Esophagus muscularis mucosa (tissue), 4 donors: ENCODE measurements around the gene NDST4. TPM values are rescaled to one million over a fixed set of nuclear protein-coding genes. Genes with fewer than 3 reads are reported as not detected.

Experiments
- DNase-seq: peaks from one replicate; pipeline ENCODE4 v3.0.0-alpha.2; 2017; ENCODE audit errors: extremely low spot score
- H3K27ac ChIP-seq, 4 donors: fragments of 200-600 bp; sonication (generic); replicated peaks in 1 of 4; 1 replicate in 3 of 4; 2 replicates in 1 of 4; pipeline ENCODE4 v1.5.1; 2016 to 2019; ENCODE audit warnings: mild to moderate bottlenecking in 1 of 4
- H3K27me3 ChIP-seq, 4 donors: fragments of 200-600 bp; sonication (generic); one replicate each; pipeline versions ENCODE4 v1.5.1 to v1.6.0; 2016 to 2019
- H3K36me3 ChIP-seq, 4 donors: fragments of 200-600 bp; sonication (generic); one replicate each; pipeline ENCODE4 v1.5.1; 2016 to 2019
- H3K4me1 ChIP-seq, 4 donors: fragments of 200-600 bp; sonication (generic); one replicate each; pipeline ENCODE4 v1.5.1; 2016 to 2019
- H3K4me3 ChIP-seq, 4 donors: fragments of 200-600 bp; sonication (generic); 1 replicate in 2 of 4; 2 replicates in 2 of 4; pipeline ENCODE4 v1.5.1; 2016 to 2019; ENCODE audit warnings: mild to moderate bottlenecking in 4 of 4, moderate library complexity in 1 of 4
- H3K9me3 ChIP-seq, 4 donors: fragments of 200-600 bp; sonication (generic); 1 replicate in 3 of 4; 2 replicates in 1 of 4; pipeline ENCODE4 v1.5.1; 2016 to 2019
- CTCF ChIP-seq, 3 experiments: fragments of 200-600 bp in 2 of 3; fragments of 450-650 bp in 1 of 3; sonication (generic) in 2 of 3; IDR thresholded peaks; one replicate each; pipeline ENCODE4 v1.5.1; 2017 to 2019; ENCODE audit warnings: antibody characterized with exemption in 3 of 3, mild to moderate bottlenecking in 2 of 3, moderate library complexity in 1 of 3
- EP300 ChIP-seq: sonication (generic); formaldehyde crosslinking; IDR thresholded peaks from one replicate; pipeline ENCODE4 v1.6.1; 2017; ENCODE audit warnings: antibody characterized with exemption
- POLR2A ChIP-seq: fragments of 450-650 bp; IDR thresholded peaks from one replicate; pipeline ENCODE4 v1.6.1; 2017; ENCODE audit warnings: antibody characterized with exemption, moderate library complexity, mild to moderate bottlenecking, low read depth
- POLR2AphosphoS5 ChIP-seq, 2 donors: sonication (generic); formaldehyde crosslinking; IDR thresholded peaks; one replicate each; pipeline ENCODE4 v1.6.1; 2017; ENCODE audit warnings: antibody characterized with exemption in 2 of 2
- WGBS: methylation state at CpG from one replicate; pipeline ENCODE4 v1.1.5; 2018; 5-methylcytosine and 5-hydroxymethylcytosine counted together
- intact Hi-C: fragments of 100-400 bp; cut with DNase I; formaldehyde crosslinking; loops from one replicate; pipeline ENCODE4 v1.15.1; 2023
- total RNA-seq, 4 donors: library from RNA; depleted of rRNA; stranded (reverse); fragments of >200 nt; gene quantifications; one replicate each; pipeline versions ENCODE4 v1.1.0 to v1.2.1, GENCODE V29; 2016

Gene NDST4
- total RNA-seq, 4 donors from 2014 or later = not detected

- no peak for DNase-seq
- Histone ChIP-seq H3K27ac (no peak overlapping the region), H3K4me3 (no peak overlapping the region), H3K36me3 (no peaks in the 10 kb centered on the region), H3K27me3 (no peaks in the 10 kb centered on the region), H3K4me1 (peaks cover 0 to 8% (median 3%) of the 10 kb centered on the region in 4 donors), H3K9me3 (no peaks in the 10 kb centered on the region)
- intact Hi-C loops = no loop called here
- 68% methylated on average over 1 of the region's 1 CpG for WGBS
- TF ChIP-seq POLR2A = no peak
- no peak for TF ChIP-seq POLR2AphosphoS5 (IDR thresholded peaks at IDR 0.05)
- no peak for TF ChIP-seq CTCF (IDR thresholded peaks at IDR 0.05)
- TF ChIP-seq EP300 = no peak
Measured at GRCh38 chr4:114870987-114871386, 242.4 kb downstream of the NDST4 start.

- Histone ChIP-seq H3K4me1 (peaks cover 0 to 8% (median 2%) of the 10 kb centered on the region in 4 donors), H3K9me3 (no peaks in the 10 kb centered on the region), H3K36me3 (no peaks in the 10 kb centered on the region), H3K27me3 (no peaks in the 10 kb centered on the region), H3K4me3 (no peak overlapping the region), H3K27ac (no peak overlapping the region)
- no peak for DNase-seq
- TF ChIP-seq POLR2AphosphoS5 (IDR thresholded peaks at IDR 0.05) = no peak
- no peak for TF ChIP-seq CTCF (IDR thresholded peaks at IDR 0.05)
- TF ChIP-seq POLR2A = no peak
- TF ChIP-seq EP300 = no peak
- 21% methylated on average over 2 of the region's 2 CpGs for WGBS
- intact Hi-C loops = no loop called here
Measured at GRCh38 chr4:114866901-114867670, 246.3 kb downstream of the NDST4 start.

- no peak for DNase-seq
- Histone ChIP-seq H3K27ac (no peak overlapping the region), H3K27me3 (no peaks in the 10 kb centered on the region), H3K4me3 (no peak overlapping the region), H3K36me3 (no peaks in the 10 kb centered on the region), H3K4me1 (peaks cover 0 to 8% (median 2%) of the 10 kb centered on the region in 4 donors), H3K9me3 (no peaks in the 10 kb centered on the region)
- TF ChIP-seq POLR2A = no peak
- no peak for TF ChIP-seq CTCF (IDR thresholded peaks at IDR 0.05)
- TF ChIP-seq POLR2AphosphoS5 (IDR thresholded peaks at IDR 0.05) = no peak
- no peak for TF ChIP-seq EP300
- intact Hi-C loops = no loop called here
- 61% methylated on average over 2 of the region's 2 CpGs for WGBS
Measured at GRCh38 chr4:114864060-114864459, 249.4 kb downstream of the NDST4 start.

- no peak overlapping the region for H3K4me3 ChIP-seq
- DNase-seq = no peak
- no peaks in the 10 kb centered on the region for H3K27me3 ChIP-seq
- H3K36me3 ChIP-seq = no peaks in the 10 kb centered on the region
- WGBS = 80% methylated on average over 1 of the region's 1 CpG
- H3K9me3 ChIP-seq = no peaks in the 10 kb centered on the region
- TF ChIP-seq POLR2AphosphoS5 (IDR thresholded peaks at IDR 0.05) (no peak), POLR2A (no peak), EP300 (no peak), CTCF (IDR thresholded peaks at IDR 0.05) (no peak)
- no peaks in the 10 kb centered on the region for H3K4me1 ChIP-seq
- H3K27ac ChIP-seq = no peak overlapping the region
- intact Hi-C loops = no loop called here
Measured at GRCh38 chr4:114860786-114861185, 252.6 kb downstream of the NDST4 start.
